Vagina (tissue), 2 donors: ENCODE measurements around the gene MBNL3.

Experiments used
- CTCF ChIP-seq, 3 experiments: fragments of 450-650 bp in 2 of 3; fragments of 200-600 bp in 1 of 3; sonication (generic) in 1 of 3; IDR thresholded peaks; one replicate each; pipeline ENCODE4 v1.5.1; 2017 to 2019; ENCODE audit warnings: antibody characterized with exemption in 3 of 3, mild to moderate bottlenecking in 2 of 3, moderate library complexity in 2 of 3
- POLR2A ChIP-seq, 2 donors: fragments of 450-650 bp; IDR thresholded peaks; one replicate each; pipeline ENCODE4 v1.6.1; 2017; ENCODE audit warnings: antibody characterized with exemption in 2 of 2, mild to moderate bottlenecking in 2 of 2, moderate library complexity in 2 of 2
- POLR2AphosphoS5 ChIP-seq, 2 donors: sonication (generic); formaldehyde crosslinking; IDR thresholded peaks; one replicate each; pipeline ENCODE4 v1.9.0; 2017; ENCODE audit warnings: antibody characterized with exemption in 2 of 2, mild to moderate bottlenecking in 2 of 2, low read depth in 1 of 2; ENCODE audit not compliant: insufficient read depth in 1 of 2

GRCh38 chrX:132425744-132426318 is 63.0 kb downstream of the MBNL3 start:
- TF ChIP-seq POLR2AphosphoS5 (IDR thresholded peaks at IDR 0.05; ENCODE audit: insufficient read depth in 1 of 2, low read depth in 1 of 2) (no peak), CTCF (IDR thresholded peaks at IDR 0.05) (no peak), POLR2A (IDR thresholded peaks at IDR 0.05) (no peak)
